MM.1S (cell line): ENCODE data around the gene BCAR3.
"Not testable (repeated sequence)": the region's sequence is repeated elsewhere in the genome, so short reads cannot be mapped to it uniquely, and the experiment has no call there.

ENCODE experiments used
- DNase-seq: peaks from one replicate; pipeline ENCODE4 v3.0.0-alpha.2; 2015
- H2AFZ ChIP-seq: fragments of 300-600 bp; sonication (generic); 2 replicates; pipeline ENCODE4 v1.6.0; 2016; ENCODE audit warnings: antibody characterized with exemption, low read length
- H3F3A ChIP-seq: fragments of 300-600 bp; sonication (generic); 2 replicates; pipeline ENCODE4 v1.6.1; 2016; ENCODE audit warnings: mild to moderate bottlenecking, antibody characterized with exemption, low read length, moderate library complexity, mixed read lengths; ENCODE audit not compliant: insufficient read depth
- H3K27ac ChIP-seq: fragments of 300-600 bp; sonication (generic); 2 replicates; pipeline ENCODE4 v1.5.1; 2016; ENCODE audit warnings: mild to moderate bottlenecking, low read length
- H3K27me3 ChIP-seq: fragments of 300-600 bp; sonication (generic); replicated peaks from 2 replicates; pipeline ENCODE4 v1.6.0; 2016; ENCODE audit warnings: low read length; ENCODE audit not compliant: insufficient read depth
- H3K36me3 ChIP-seq: fragments of 300-600 bp; sonication (generic); replicated peaks from 2 replicates; pipeline ENCODE4 v1.6.1; 2016; ENCODE audit warnings: mild to moderate bottlenecking, low read length, mixed read lengths; ENCODE audit not compliant: insufficient read depth
- H3K4me1 ChIP-seq: fragments of 300-600 bp; sonication (generic); 2 replicates; pipeline ENCODE4 v1.6.1; 2016; ENCODE audit warnings: low read length, mixed read lengths
- H3K4me2 ChIP-seq: fragments of 300-600 bp; sonication (generic); 2 replicates; pipeline ENCODE4 v1.6.0; 2016; ENCODE audit warnings: low read depth, low read length
- H3K4me3 ChIP-seq: fragments of 300-600 bp; sonication (generic); 2 replicates; pipeline ENCODE4 v1.5.1; 2016; ENCODE audit warnings: low read length, mixed read lengths
- H3K79me2 ChIP-seq: fragments of 300-600 bp; sonication (generic); 2 replicates; pipeline ENCODE4 v1.6.1; 2016; ENCODE audit warnings: mixed run types, low read length, mixed read lengths
- H3K9ac ChIP-seq: fragments of 300-600 bp; sonication (generic); 2 replicates; pipeline ENCODE4 v1.6.1; 2016; ENCODE audit warnings: low read length, mixed read lengths
- H3K9me2 ChIP-seq: fragments of 300-600 bp; sonication (generic); replicated peaks from 2 replicates; pipeline ENCODE4 v1.6.1; 2016; ENCODE audit warnings: mild to moderate bottlenecking, low read length, mixed read lengths; ENCODE audit not compliant: insufficient read depth
- H3K9me3 ChIP-seq: fragments of 300-600 bp; sonication (generic); replicated peaks from 2 replicates; pipeline ENCODE4 v1.6.1; 2016; ENCODE audit warnings: mild to moderate bottlenecking, low read length, mixed read lengths; ENCODE audit not compliant: insufficient read depth
- H4K20me1 ChIP-seq: fragments of 300-600 bp; sonication (generic); 2 replicates; pipeline ENCODE4 v1.6.1; 2016; ENCODE audit warnings: mild to moderate bottlenecking, low read length, moderate library complexity, mixed read lengths; ENCODE audit not compliant: insufficient read depth
- EZH2 ChIP-seq: fragments of 300-600 bp; sonication (generic); optimal IDR thresholded peaks from 2 replicates; pipeline ENCODE3; 2017; ENCODE audit warnings: low read depth, mild to moderate bottlenecking, antibody characterized with exemption, low read length, mixed read lengths
- EZH2phosphoT487 ChIP-seq: fragments of 300-600 bp; sonication (generic); IDR thresholded peaks from 2 replicates; pipeline ENCODE4 v1.6.1; 2018; ENCODE audit warnings: antibody characterized with exemption, low read length
- TF ChIP-seq, protein P1 (sequence below): fragments of 300-600 bp; sonication (generic); IDR thresholded peaks from 2 replicates; pipeline ENCODE4 v1.5.1; 2016; ENCODE audit warnings: antibody characterized with exemption, low read length, mixed read lengths

BCAR3 gene

DNA sequence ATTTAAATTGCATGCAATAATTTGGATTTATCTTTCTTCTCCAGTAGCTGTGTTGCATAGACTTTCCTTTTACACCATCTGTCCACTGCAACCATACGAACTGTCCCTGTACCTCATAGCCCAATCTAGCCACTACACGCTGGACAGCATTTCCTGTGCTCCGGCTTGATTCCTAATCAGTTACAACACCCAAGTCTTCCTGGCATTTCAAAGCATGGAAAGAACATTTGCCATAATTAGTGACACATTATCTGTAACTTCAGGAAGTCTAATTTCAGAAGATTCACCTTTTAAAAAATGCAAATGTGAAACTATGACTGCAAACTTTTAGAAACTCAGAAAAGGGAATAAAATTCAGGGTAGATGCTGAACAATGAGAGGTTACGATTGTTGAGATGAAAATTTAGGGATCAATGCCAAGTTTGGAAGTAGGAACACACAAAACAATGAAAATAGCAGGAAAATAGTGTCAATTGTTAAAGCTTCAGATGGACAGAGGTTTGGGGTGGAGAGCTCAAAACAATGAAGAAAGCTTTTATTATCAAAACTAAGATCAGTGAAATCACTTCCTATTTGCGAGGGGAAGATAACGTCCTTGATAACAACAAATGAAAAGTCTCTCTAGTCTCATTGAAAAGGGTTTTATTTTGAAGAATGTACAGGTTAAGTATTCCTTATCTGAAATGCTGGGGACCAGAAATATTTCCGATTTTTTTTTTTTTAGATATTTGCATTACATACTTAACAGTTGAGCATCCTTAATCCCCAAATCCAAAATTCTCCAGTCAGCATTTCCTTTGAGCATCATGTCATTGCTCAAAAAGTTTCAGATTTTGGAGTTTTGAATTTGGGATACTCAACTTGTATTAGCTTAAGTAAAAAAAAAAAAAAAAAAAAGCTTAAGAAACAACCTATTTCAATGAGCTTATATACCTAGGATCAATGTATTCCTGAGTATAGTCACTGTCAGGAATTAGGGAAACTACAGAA is 126.5 kb downstream of the BCAR3 start:
- no peak for DNase-seq
- Histone ChIP-seq H2AFZ (no peak overlapping the region), H3K4me1 (no peaks in the 10 kb centered on the region), H4K20me1 (no peaks in the 10 kb centered on the region), H3F3A (no peaks in the 10 kb centered on the region), H3K27me3 (no peaks in the 10 kb centered on the region), H3K36me3 (no peaks in the 10 kb centered on the region), H3K9me2 (no peaks in the 10 kb centered on the region), H3K9me3 (no peaks in the 10 kb centered on the region), H3K9ac (no peak overlapping the region), H3K4me2 (no peak overlapping the region), H3K27ac (no peak overlapping the region), H3K4me3 (no peak overlapping the region), H3K79me2 (no peaks in the 10 kb centered on the region)
- TF ChIP-seq EZH2phosphoT487 (no peak), EZH2 (no peak)
- TF ChIP-seq, protein P1, sequence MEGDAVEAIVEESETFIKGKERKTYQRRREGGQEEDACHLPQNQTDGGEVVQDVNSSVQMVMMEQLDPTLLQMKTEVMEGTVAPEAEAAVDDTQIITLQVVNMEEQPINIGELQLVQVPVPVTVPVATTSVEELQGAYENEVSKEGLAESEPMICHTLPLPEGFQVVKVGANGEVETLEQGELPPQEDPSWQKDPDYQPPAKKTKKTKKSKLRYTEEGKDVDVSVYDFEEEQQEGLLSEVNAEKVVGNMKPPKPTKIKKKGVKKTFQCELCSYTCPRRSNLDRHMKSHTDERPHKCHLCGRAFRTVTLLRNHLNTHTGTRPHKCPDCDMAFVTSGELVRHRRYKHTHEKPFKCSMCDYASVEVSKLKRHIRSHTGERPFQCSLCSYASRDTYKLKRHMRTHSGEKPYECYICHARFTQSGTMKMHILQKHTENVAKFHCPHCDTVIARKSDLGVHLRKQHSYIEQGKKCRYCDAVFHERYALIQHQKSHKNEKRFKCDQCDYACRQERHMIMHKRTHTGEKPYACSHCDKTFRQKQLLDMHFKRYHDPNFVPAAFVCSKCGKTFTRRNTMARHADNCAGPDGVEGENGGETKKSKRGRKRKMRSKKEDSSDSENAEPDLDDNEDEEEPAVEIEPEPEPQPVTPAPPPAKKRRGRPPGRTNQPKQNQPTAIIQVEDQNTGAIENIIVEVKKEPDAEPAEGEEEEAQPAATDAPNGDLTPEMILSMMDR = no peak

DNA sequence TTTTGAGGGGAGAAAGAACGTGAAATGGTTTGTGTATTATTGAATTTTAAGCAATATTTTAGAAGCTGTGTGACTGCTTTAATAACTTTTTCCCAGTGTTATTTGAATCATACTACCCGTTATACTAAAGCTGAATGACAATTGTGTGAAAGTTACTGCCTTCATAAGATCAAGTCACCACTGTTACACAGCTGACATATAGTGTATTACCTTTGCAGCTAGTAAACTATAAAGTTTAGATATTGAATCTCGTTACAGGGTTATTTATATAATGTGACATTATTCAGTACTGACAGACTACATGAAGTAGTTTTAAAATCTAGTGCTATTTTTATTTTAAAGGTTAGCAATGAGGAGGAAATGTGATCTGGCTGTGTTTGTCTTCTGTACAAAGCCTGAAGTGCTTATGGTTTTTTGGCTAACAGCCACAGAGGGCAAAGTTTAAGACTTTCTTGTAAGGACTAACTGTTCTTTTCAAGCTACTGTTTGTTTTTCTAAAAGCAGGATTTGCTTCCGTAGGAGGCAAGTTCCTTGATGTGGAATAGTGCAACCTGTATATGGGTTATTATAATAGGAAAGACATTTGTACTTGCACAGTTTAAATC is 127.6 kb downstream of the BCAR3 start:
- H3K79me2 ChIP-seq, H4K20me1 ChIP-seq, H2AFZ ChIP-seq, H3K36me3 ChIP-seq, H3K9ac ChIP-seq, DNase-seq, H3K4me3 ChIP-seq, H3K27me3 ChIP-seq, H3K9me3 ChIP-seq, H3K9me2 ChIP-seq, H3F3A ChIP-seq, H3K27ac ChIP-seq, H3K4me1 ChIP-seq, H3K4me2 ChIP-seq: not testable (repeated sequence)

DNA sequence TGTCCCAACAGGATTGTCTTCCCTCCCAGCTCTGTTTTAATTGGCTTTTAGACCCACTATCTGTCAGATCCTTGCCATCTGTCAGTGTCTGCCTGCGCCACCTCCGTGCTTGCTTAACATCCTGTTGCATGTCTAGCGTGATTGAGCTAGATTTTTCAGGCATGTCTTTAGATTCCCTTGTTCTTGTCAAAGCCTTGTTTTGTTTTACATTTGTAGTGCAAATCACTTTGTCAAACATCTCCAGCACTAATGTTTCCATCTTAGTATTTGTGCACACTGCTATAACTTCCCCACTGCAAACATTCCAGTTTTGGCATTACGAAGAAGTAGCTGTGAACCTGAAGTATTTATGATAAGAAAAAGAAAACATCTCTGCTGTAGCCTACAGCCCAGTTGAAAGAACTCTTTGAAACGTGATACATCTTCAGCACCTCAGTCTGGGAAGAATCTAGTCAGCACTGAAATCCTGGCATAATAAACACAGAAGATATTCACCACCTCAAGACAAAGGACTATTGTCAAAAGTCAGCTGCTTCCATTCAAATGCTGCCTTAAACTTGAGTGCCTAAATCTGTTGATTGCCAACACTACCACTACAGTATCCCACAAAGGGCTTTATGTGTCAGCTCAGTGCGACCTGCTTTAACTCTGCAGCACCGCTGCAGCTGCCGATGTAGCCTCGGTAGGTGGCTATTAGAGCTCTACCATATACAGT is 128.7 kb downstream of the BCAR3 start:
- H3K9me2 ChIP-seq = no peaks in the 10 kb centered on the region
- no peaks in the 10 kb centered on the region for H3K36me3 ChIP-seq
- H3K9me3 ChIP-seq = no peaks in the 10 kb centered on the region
- no peak overlapping the region for H3K9ac ChIP-seq
- H3K4me3 ChIP-seq = no peak overlapping the region
- no peak for DNase-seq
- no peaks in the 10 kb centered on the region for H3F3A ChIP-seq
- no peaks in the 10 kb centered on the region for H3K4me1 ChIP-seq
- H3K79me2 ChIP-seq = no peaks in the 10 kb centered on the region
- H2AFZ ChIP-seq = no peak overlapping the region
- no peak overlapping the region for H3K4me2 ChIP-seq
- no peaks in the 10 kb centered on the region for H4K20me1 ChIP-seq
- TF ChIP-seq, protein P1 = no peak
- no peak for TF ChIP-seq EZH2phosphoT487
- no peak for TF ChIP-seq EZH2
- no peak overlapping the region for H3K27ac ChIP-seq
- H3K27me3 ChIP-seq = no peaks in the 10 kb centered on the region
